ENCODE measurements around the gene PRDM2.
"Not testable (repeated sequence)": the region's sequence is repeated elsewhere in the genome, so short reads cannot be mapped to it uniquely, and the experiment has no call there.

Gene PRDM2

GRCh38 chr1:13715616-13716287, 15.8 kb downstream of the PRDM2 start:
- H3K27ac ChIP-seq (ENCODE audit: low read depth, low read length); H3K9ac ChIP-seq (ENCODE audit: low read length); H3K4me1 ChIP-seq (ENCODE audit: control insufficient read depth, insufficient read depth, low read length); H3K36me3 ChIP-seq (ENCODE audit: control insufficient read depth, insufficient read depth, low read length); H3K9me3 ChIP-seq (ENCODE audit: control insufficient read depth, insufficient read depth, low read depth, low read length); H3K27me3 ChIP-seq (ENCODE audit: control insufficient read depth, insufficient read depth, low read length); H3K4me3 ChIP-seq (ENCODE audit: low read depth, low read length): not testable (repeated sequence)

GRCh38 chr1:13722808-13723360, 22.9 kb downstream of the PRDM2 start:
- H3K4me3 ChIP-seq (ENCODE audit: low read depth, low read length): no peak overlapping the region
- H3K36me3 ChIP-seq (ENCODE audit: control insufficient read depth, insufficient read depth, low read length): no peaks in the 10 kb centered on the region
- H3K4me1 ChIP-seq (ENCODE audit: control insufficient read depth, insufficient read depth, low read length): no peaks in the 10 kb centered on the region; the same call in 1 of the 2 replicates
- H3K27ac ChIP-seq (ENCODE audit: low read depth, low read length): no peak overlapping the region
- peaks cover 67% of the 10 kb centered on the region for H3K27me3 ChIP-seq (ENCODE audit: control insufficient read depth, insufficient read depth, low read length)
- H3K9me3 ChIP-seq (ENCODE audit: control insufficient read depth, insufficient read depth, low read depth, low read length): no peaks in the 10 kb centered on the region
- H3K9ac ChIP-seq (ENCODE audit: low read length): no peak overlapping the region

- H3K4me1 ChIP-seq (ENCODE audit: control insufficient read depth, insufficient read depth, low read length): no peaks in the 10 kb centered on the region; the same call in 1 of the 2 replicates
- H3K27me3 ChIP-seq (ENCODE audit: control insufficient read depth, insufficient read depth, low read length): peaks cover 67% of the 10 kb centered on the region
- H3K27ac ChIP-seq (ENCODE audit: low read depth, low read length): no peak overlapping the region
- no peak overlapping the region for H3K4me3 ChIP-seq (ENCODE audit: low read depth, low read length)
- no peaks in the 10 kb centered on the region for H3K36me3 ChIP-seq (ENCODE audit: control insufficient read depth, insufficient read depth, low read length)
- no peak overlapping the region for H3K9ac ChIP-seq (ENCODE audit: low read length)
- H3K9me3 ChIP-seq (ENCODE audit: control insufficient read depth, insufficient read depth, low read depth, low read length): no peaks in the 10 kb centered on the region
These were observed 23.8 kb downstream of the PRDM2 start for GRCh38 chr1:13723810-13724209.

- H3K9me3 ChIP-seq (ENCODE audit: control insufficient read depth, insufficient read depth, low read depth, low read length): no peaks in the 10 kb centered on the region
- H3K4me1 ChIP-seq (ENCODE audit: control insufficient read depth, insufficient read depth, low read length): no peaks in the 10 kb centered on the region; the same call in 1 of the 2 replicates
- H3K36me3 ChIP-seq (ENCODE audit: control insufficient read depth, insufficient read depth, low read length): no peaks in the 10 kb centered on the region
- H3K27ac ChIP-seq (ENCODE audit: low read depth, low read length): no peak overlapping the region
- no peak overlapping the region for H3K9ac ChIP-seq (ENCODE audit: low read length)
- H3K27me3 ChIP-seq (ENCODE audit: control insufficient read depth, insufficient read depth, low read length): peaks cover 58% of the 10 kb centered on the region
- H3K4me3 ChIP-seq (ENCODE audit: low read depth, low read length): no peak overlapping the region
These were observed 25.8 kb downstream of the PRDM2 start for GRCh38 chr1:13725714-13726175.

- H3K4me1 ChIP-seq (ENCODE audit: control insufficient read depth, insufficient read depth, low read length): no peaks in the 10 kb centered on the region; the same call in 1 of the 2 replicates
- H3K36me3 ChIP-seq (ENCODE audit: control insufficient read depth, insufficient read depth, low read length): no peaks in the 10 kb centered on the region
- H3K9ac ChIP-seq (ENCODE audit: low read length): no peak overlapping the region
- H3K27me3 ChIP-seq (ENCODE audit: control insufficient read depth, insufficient read depth, low read length): peaks cover 36% of the 10 kb centered on the region
- H3K27ac ChIP-seq (ENCODE audit: low read depth, low read length): no peak overlapping the region
- H3K4me3 ChIP-seq (ENCODE audit: low read depth, low read length): no peak overlapping the region
- no peaks in the 10 kb centered on the region for H3K9me3 ChIP-seq (ENCODE audit: control insufficient read depth, insufficient read depth, low read depth, low read length)
These were observed 28.2 kb downstream of the PRDM2 start for GRCh38 chr1:13728091-13728715.

- H3K27ac ChIP-seq (ENCODE audit: low read depth, low read length): no peak overlapping the region
- H3K27me3 ChIP-seq (ENCODE audit: control insufficient read depth, insufficient read depth, low read length): peaks cover 15% of the 10 kb centered on the region; the same call in 1 of the 2 replicates
- no peaks in the 10 kb centered on the region for H3K9me3 ChIP-seq (ENCODE audit: control insufficient read depth, insufficient read depth, low read depth, low read length)
- no peak overlapping the region for H3K9ac ChIP-seq (ENCODE audit: low read length)
- no peaks in the 10 kb centered on the region for H3K4me1 ChIP-seq (ENCODE audit: control insufficient read depth, insufficient read depth, low read length)
- H3K4me3 ChIP-seq (ENCODE audit: low read depth, low read length): no peak overlapping the region
- no peaks in the 10 kb centered on the region for H3K36me3 ChIP-seq (ENCODE audit: control insufficient read depth, insufficient read depth, low read length)
These were observed 30.3 kb downstream of the PRDM2 start for GRCh38 chr1:13730291-13730690.

- no peaks in the 10 kb centered on the region for H3K4me1 ChIP-seq (ENCODE audit: control insufficient read depth, insufficient read depth, low read length)
These were observed 30.9 kb downstream of the PRDM2 start for GRCh38 chr1:13730751-13731482.

GRCh38 chr1:13731897-13732296, 31.9 kb downstream of the PRDM2 start:
- H3K36me3 ChIP-seq (ENCODE audit: control insufficient read depth, insufficient read depth, low read length): no peaks in the 10 kb centered on the region
- H3K4me1 ChIP-seq (ENCODE audit: control insufficient read depth, insufficient read depth, low read length): no peaks in the 10 kb centered on the region
- no peak overlapping the region for H3K9ac ChIP-seq (ENCODE audit: low read length)
- no peaks in the 10 kb centered on the region for H3K9me3 ChIP-seq (ENCODE audit: control insufficient read depth, insufficient read depth, low read depth, low read length)
- no peak overlapping the region for H3K27ac ChIP-seq (ENCODE audit: low read depth, low read length)
- H3K4me3 ChIP-seq (ENCODE audit: low read depth, low read length): no peak overlapping the region
- peaks cover 2% of the 10 kb centered on the region; the same call in 1 of the 2 replicates for H3K27me3 ChIP-seq (ENCODE audit: control insufficient read depth, insufficient read depth, low read length)

More at GRCh38 chr1:13730751-13731482, 30.9 kb downstream of the PRDM2 start:
- Histone ChIP-seq H3K4me3 (ENCODE audit: low read depth, low read length) (no peak overlapping the region), H3K27ac (ENCODE audit: low read depth, low read length) (no peak overlapping the region), H3K9ac (ENCODE audit: low read length) (no peak overlapping the region), H3K27me3 (ENCODE audit: control insufficient read depth, insufficient read depth, low read length) (peaks cover 10% of the 10 kb centered on the region; the same call in 1 of the 2 replicates), H3K9me3 (ENCODE audit: control insufficient read depth, insufficient read depth, low read depth, low read length) (no peaks in the 10 kb centered on the region), H3K36me3 (ENCODE audit: control insufficient read depth, insufficient read depth, low read length) (no peaks in the 10 kb centered on the region)

- Histone ChIP-seq H3K36me3 (ENCODE audit: control insufficient read depth, insufficient read depth, low read length) (no peaks in the 10 kb centered on the region), H3K9me3 (ENCODE audit: control insufficient read depth, insufficient read depth, low read depth, low read length) (no peaks in the 10 kb centered on the region), H3K27ac (ENCODE audit: low read depth, low read length) (no peak overlapping the region), H3K4me3 (ENCODE audit: low read depth, low read length) (no peak overlapping the region), H3K9ac (ENCODE audit: low read length) (no peak overlapping the region), H3K27me3 (ENCODE audit: control insufficient read depth, insufficient read depth, low read length) (no peaks in the 10 kb centered on the region), H3K4me1 (ENCODE audit: control insufficient read depth, insufficient read depth, low read length) (no peaks in the 10 kb centered on the region)
These were observed 33.1 kb downstream of the PRDM2 start for GRCh38 chr1:13732971-13733667.

- Histone ChIP-seq H3K27ac (ENCODE audit: low read depth, low read length) (no peak overlapping the region), H3K9me3 (ENCODE audit: control insufficient read depth, insufficient read depth, low read depth, low read length) (no peaks in the 10 kb centered on the region), H3K4me3 (ENCODE audit: low read depth, low read length) (no peak overlapping the region), H3K4me1 (ENCODE audit: control insufficient read depth, insufficient read depth, low read length) (no peaks in the 10 kb centered on the region), H3K27me3 (ENCODE audit: control insufficient read depth, insufficient read depth, low read length) (no peaks in the 10 kb centered on the region), H3K9ac (ENCODE audit: low read length) (no peak overlapping the region), H3K36me3 (ENCODE audit: control insufficient read depth, insufficient read depth, low read length) (no peaks in the 10 kb centered on the region)
These were observed 33.7 kb downstream of the PRDM2 start for GRCh38 chr1:13733711-13734110.

All from HUES6 (cell line).